Ascending aorta (tissue), 2 donors: Measurements from ENCODE around the gene PXMP4. TPM values are rescaled to one million over a fixed set of nuclear protein-coding genes. Genes with fewer than 3 reads are reported as not detected.
A peak's percentile ranks its signal among the peaks of the same experiment; 100 is the strongest.

ENCODE experiments used
- DNase-seq, 2 donors: peaks; one replicate each; pipeline ENCODE4 v3.0.0-alpha.2; 2019; ENCODE audit warnings: low spot score in 2 of 2
- H3K27ac ChIP-seq, 2 donors: fragments of 200-600 bp; sonication (generic); one replicate each; pipeline ENCODE4 v1.5.1; 2016 to 2017; ENCODE audit warnings: mild to moderate bottlenecking in 1 of 2
- H3K27me3 ChIP-seq: fragments of 200-600 bp; sonication (generic); one replicate; pipeline ENCODE4 v1.5.1; 2017
- H3K36me3 ChIP-seq, 2 donors: fragments of 200-600 bp; sonication (generic); one replicate each; pipeline ENCODE4 v1.5.1; 2016
- H3K4me1 ChIP-seq, 2 donors: fragments of 200-600 bp; sonication (generic); one replicate each; pipeline ENCODE4 v1.5.1; 2016 to 2017; ENCODE audit warnings: mild to moderate bottlenecking in 1 of 2
- H3K4me3 ChIP-seq, 2 donors: fragments of 200-600 bp; sonication (generic); one replicate each; pipeline ENCODE4 v1.5.1; 2016 to 2017; ENCODE audit warnings: mild to moderate bottlenecking in 1 of 2
- H3K9me3 ChIP-seq, 2 donors: fragments of 200-600 bp; sonication (generic); one replicate each; pipeline ENCODE4 v1.5.1; 2016
- intact Hi-C: fragments of 100-400 bp; cut with DNase I; formaldehyde crosslinking; loops from one replicate; pipeline ENCODE4 v1.15.1; 2023
- total RNA-seq: library from RNA; depleted of rRNA; stranded (reverse); fragments of >200 nt; gene quantifications from one replicate; pipeline ENCODE4 v1.1.0, GENCODE V29; 2016
- TF ChIP-seq, protein P1 (sequence below), 3 experiments: fragments of 200-600 bp in 2 of 3; fragments of 450-650 bp in 1 of 3; sonication (generic) in 2 of 3; IDR thresholded peaks; one replicate each; pipeline ENCODE4 v1.5.1; 2016 to 2019; ENCODE audit warnings: antibody characterized with exemption in 3 of 3, mild to moderate bottlenecking in 1 of 3, moderate library complexity in 1 of 3

Gene PXMP4
- total RNA-seq, 1 donor from 2014 or later: 38.0 TPM

- H3K4me3 ChIP-seq: no peak overlapping the region
- no peak for DNase-seq
- intact Hi-C loops: no loop called here
Measured at GRCh38 chr20:33693741-33694638, 26.1 kb downstream of the PXMP4 start.

GRCh38 chr20:33693289-33693688 is 26.8 kb downstream of the PXMP4 start:
- H3K4me1 ChIP-seq: peaks cover 11 to 25% of the 10 kb centered on the region in 2 donors
- intact Hi-C loops: no loop called here
- TF ChIP-seq, protein P1, sequence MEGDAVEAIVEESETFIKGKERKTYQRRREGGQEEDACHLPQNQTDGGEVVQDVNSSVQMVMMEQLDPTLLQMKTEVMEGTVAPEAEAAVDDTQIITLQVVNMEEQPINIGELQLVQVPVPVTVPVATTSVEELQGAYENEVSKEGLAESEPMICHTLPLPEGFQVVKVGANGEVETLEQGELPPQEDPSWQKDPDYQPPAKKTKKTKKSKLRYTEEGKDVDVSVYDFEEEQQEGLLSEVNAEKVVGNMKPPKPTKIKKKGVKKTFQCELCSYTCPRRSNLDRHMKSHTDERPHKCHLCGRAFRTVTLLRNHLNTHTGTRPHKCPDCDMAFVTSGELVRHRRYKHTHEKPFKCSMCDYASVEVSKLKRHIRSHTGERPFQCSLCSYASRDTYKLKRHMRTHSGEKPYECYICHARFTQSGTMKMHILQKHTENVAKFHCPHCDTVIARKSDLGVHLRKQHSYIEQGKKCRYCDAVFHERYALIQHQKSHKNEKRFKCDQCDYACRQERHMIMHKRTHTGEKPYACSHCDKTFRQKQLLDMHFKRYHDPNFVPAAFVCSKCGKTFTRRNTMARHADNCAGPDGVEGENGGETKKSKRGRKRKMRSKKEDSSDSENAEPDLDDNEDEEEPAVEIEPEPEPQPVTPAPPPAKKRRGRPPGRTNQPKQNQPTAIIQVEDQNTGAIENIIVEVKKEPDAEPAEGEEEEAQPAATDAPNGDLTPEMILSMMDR (IDR thresholded peaks at IDR 0.05): no peak
- no peaks in the 10 kb centered on the region for H3K36me3 ChIP-seq
- H3K4me3 ChIP-seq: no peak overlapping the region
- no peak for DNase-seq
- no peaks in the 10 kb centered on the region for H3K27me3 ChIP-seq
- peak overlapping the region; percentile 90 to 93 for H3K27ac ChIP-seq
- no peaks in the 10 kb centered on the region for H3K9me3 ChIP-seq

More at GRCh38 chr20:33693741-33694638, 26.1 kb downstream of the PXMP4 start:
- TF ChIP-seq, protein P1 (IDR thresholded peaks at IDR 0.05): no peak
- Histone ChIP-seq H3K9me3 (no peaks in the 10 kb centered on the region), H3K27me3 (no peaks in the 10 kb centered on the region), H3K27ac (peak overlapping the region; percentile 90 to 93), H3K36me3 (no peaks in the 10 kb centered on the region), H3K4me1 (peaks cover 11 to 25% of the 10 kb centered on the region in 2 donors)

DNA sequence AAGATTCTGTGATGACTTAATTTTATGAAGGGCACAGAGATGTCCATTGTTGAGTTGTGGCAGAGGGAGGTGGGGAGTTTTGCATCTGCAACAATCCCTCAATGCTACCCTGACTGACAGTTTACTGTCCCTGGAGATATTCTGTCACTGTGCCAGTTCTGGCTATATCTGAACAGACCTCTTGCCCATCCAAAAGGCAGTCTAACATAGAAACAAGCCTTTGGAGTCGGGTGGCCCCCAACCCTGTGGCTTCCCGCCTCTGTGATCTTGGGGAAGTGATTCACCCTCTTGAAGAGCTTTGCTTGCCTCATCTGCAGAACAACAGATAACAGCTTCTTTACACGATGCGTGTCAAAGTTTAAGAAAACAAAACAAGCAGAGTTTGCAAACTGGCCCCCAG is 30.1 kb downstream of the PXMP4 start:
- TF ChIP-seq, protein P1 (IDR thresholded peaks at IDR 0.05): no peak
- Histone ChIP-seq H3K36me3 (no peaks in the 10 kb centered on the region), H3K9me3 (no peaks in the 10 kb centered on the region), H3K4me3 (no peak overlapping the region), H3K4me1 (peaks cover 14 to 17% of the 10 kb centered on the region in 2 donors), H3K27ac (no peak overlapping the region), H3K27me3 (no peaks in the 10 kb centered on the region)
- intact Hi-C loops: no loop called here
- DNase-seq: no peak

GRCh38 chr20:33689493-33689892 is 30.6 kb downstream of the PXMP4 start:
- Histone ChIP-seq H3K27me3 (no peaks in the 10 kb centered on the region), H3K9me3 (no peaks in the 10 kb centered on the region), H3K27ac (no peak overlapping the region), H3K4me1 (peaks cover 12% of the 10 kb centered on the region in 2 donors), H3K36me3 (no peaks in the 10 kb centered on the region), H3K4me3 (no peak overlapping the region)
- DNase-seq: no peak
- TF ChIP-seq, protein P1 (IDR thresholded peaks at IDR 0.05): no peak
- intact Hi-C loops: no loop called here

DNA sequence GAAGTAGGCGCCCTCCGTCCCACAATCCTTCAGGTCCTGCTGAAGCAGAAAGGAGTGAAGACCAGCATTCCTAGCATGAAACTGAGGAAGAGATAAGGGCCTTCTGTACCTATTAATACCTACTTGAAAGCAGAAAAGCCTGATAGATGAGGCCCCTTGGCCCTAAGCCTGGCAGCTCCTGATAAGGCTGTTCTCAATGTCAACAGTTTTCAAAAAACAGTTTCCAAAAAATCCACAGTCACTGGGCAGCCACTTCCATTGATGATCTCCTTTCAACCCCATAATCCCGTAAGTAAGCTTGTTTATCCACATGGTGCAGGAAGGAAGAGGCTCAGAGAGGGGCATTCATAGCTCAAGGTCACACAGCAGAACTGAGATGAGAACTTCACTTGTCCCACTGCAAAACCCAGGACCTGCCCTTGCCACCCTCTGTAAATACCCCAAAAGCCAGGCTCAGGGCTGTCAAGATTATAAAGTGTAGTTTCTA is 31.1 kb downstream of the PXMP4 start:
- intact Hi-C loops: no loop called here
- Histone ChIP-seq H3K27me3 (no peaks in the 10 kb centered on the region), H3K36me3 (no peaks in the 10 kb centered on the region), H3K4me1 (peaks cover 7% of the 10 kb centered on the region in 2 donors), H3K9me3 (no peaks in the 10 kb centered on the region), H3K4me3 (no peak overlapping the region), H3K27ac (no peak overlapping the region)
- TF ChIP-seq, protein P1 (IDR thresholded peaks at IDR 0.05): no peak
- DNase-seq: no peak
